ENCODE measurements around the gene COMT.

DNA sequence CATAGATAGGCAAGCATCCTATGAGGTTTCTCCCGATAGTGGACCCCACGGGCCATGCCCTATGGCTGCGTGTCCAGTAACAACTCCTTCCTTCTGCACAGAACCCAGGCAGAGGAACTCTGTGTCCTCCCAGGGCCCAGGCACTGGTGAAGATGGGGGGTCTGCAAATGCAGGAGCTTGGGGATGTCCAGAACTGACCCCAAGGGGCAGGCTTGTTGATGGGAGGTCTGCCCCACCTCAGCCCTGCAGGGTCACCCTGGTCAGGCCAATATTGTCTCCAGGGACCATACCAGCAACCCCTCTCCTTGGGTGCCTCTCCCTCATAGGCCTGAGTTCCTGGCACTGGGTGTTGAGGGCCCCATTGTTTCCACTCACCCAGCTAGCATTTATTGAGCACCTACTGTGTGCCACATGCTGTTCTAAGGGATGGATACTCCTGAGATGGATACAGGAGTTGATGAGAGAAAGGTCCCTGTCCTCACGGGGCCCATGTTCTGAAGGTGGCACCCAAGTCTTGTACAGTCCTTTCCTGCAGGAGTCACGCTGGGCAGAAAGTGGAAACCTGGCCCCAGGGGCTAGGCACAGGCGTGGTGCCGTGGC is 26.4 kb downstream of the COMT start:
- TF ChIP-seq, protein P1, sequence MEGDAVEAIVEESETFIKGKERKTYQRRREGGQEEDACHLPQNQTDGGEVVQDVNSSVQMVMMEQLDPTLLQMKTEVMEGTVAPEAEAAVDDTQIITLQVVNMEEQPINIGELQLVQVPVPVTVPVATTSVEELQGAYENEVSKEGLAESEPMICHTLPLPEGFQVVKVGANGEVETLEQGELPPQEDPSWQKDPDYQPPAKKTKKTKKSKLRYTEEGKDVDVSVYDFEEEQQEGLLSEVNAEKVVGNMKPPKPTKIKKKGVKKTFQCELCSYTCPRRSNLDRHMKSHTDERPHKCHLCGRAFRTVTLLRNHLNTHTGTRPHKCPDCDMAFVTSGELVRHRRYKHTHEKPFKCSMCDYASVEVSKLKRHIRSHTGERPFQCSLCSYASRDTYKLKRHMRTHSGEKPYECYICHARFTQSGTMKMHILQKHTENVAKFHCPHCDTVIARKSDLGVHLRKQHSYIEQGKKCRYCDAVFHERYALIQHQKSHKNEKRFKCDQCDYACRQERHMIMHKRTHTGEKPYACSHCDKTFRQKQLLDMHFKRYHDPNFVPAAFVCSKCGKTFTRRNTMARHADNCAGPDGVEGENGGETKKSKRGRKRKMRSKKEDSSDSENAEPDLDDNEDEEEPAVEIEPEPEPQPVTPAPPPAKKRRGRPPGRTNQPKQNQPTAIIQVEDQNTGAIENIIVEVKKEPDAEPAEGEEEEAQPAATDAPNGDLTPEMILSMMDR (IDR thresholded peaks at IDR 0.05): no peak
- TF ChIP-seq POLR2AphosphoS5 (IDR thresholded peaks at IDR 0.05): no peak
- TF ChIP-seq POLR2A (IDR thresholded peaks at IDR 0.05): no peak
